ENCODE data around the gene CDC14B. TPM values are rescaled to one million over a fixed set of nuclear protein-coding genes. Genes with fewer than 3 reads are reported as not detected.

Gene CDC14B
- total RNA-seq, 1 experiment from 2014 or later: 28.4 TPM

DNA sequence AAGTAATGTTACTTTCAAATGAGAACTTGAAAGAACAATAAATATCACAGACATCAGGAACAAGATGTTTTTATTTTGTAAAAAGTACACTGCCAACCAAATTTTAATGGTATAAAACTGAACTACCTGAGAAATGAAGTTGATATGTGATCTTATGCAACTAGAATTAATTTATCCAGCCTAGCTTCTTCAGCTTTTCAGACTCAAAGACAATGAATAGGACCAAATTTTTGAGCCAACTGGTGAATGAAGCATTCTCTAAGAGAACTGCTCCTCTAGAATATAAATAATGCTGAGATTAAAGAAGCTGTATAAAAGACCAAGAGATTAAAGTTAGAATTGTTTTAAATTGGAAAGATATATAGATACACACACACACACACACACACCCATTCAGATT is 9.9 kb downstream of the CDC14B start:
- peaks cover 12% of the 10 kb centered on the region; the same call in 1 of the 2 replicates for H3K4me1 ChIP-seq (ENCODE audit: insufficient read depth, low read length)
- no peak overlapping the region for H3K27ac ChIP-seq (ENCODE audit: insufficient read length, low read depth, low read length)
- H3T11ph ChIP-seq (ENCODE audit: low read length): no peak overlapping the region
- peaks cover 11% of the 10 kb centered on the region for H3K79me1 ChIP-seq (ENCODE audit: insufficient read depth, low read depth, low read length, poor library complexity, severe bottlenecking)
- H3K4ac ChIP-seq (ENCODE audit: low read depth, low read length): no peak overlapping the region
- peaks cover 7% of the 10 kb centered on the region; the same call in 1 of the 2 replicates for H3K79me2 ChIP-seq (ENCODE audit: insufficient read depth, low read length)
- no peak overlapping the region for H2BK15ac ChIP-seq (ENCODE audit: low read depth, low read length)
- Mint-ChIP-seq H3K36me3 (ENCODE audit: insufficient read depth in 1 of 3, low read depth in 3 of 3) (peaks cover 0 to 1% (median 0%) of the 10 kb centered on the region in 3 experiments; a peak in 2 of 7 replicates), H3K4me3 (no peak overlapping the region), H3K27me3 (ENCODE audit: low read depth) (no peaks in the 10 kb centered on the region), H3K4me1 (peaks cover 20 to 25% of the 10 kb centered on the region in 2 experiments), H3K27ac (no peak overlapping the region), H3K9me3 (no peaks in the 10 kb centered on the region)
- no peak overlapping the region for H3K9ac ChIP-seq (ENCODE audit: extremely low read depth, insufficient read length, low read length)
- no peak overlapping the region for H4K8ac ChIP-seq (replicated peaks; ENCODE audit: insufficient read length, low read depth, low read length)
- H3K4me2 ChIP-seq (ENCODE audit: insufficient read depth, insufficient read length, low read length): no peak overlapping the region
- H2BK120ac ChIP-seq (ENCODE audit: low read depth, low read length, poor library complexity, severe bottlenecking): no peak overlapping the region
- H4K5ac ChIP-seq (ENCODE audit: insufficient read length, low read depth, low read length): no peak overlapping the region
- DNase-seq: no peak
- H2AFZ ChIP-seq (ENCODE audit: low read length): no peak overlapping the region
- H4K20me1 ChIP-seq (ENCODE audit: control insufficient read depth, insufficient read depth, insufficient read length): no peaks in the 10 kb centered on the region
- TF ChIP-seq, protein P1, sequence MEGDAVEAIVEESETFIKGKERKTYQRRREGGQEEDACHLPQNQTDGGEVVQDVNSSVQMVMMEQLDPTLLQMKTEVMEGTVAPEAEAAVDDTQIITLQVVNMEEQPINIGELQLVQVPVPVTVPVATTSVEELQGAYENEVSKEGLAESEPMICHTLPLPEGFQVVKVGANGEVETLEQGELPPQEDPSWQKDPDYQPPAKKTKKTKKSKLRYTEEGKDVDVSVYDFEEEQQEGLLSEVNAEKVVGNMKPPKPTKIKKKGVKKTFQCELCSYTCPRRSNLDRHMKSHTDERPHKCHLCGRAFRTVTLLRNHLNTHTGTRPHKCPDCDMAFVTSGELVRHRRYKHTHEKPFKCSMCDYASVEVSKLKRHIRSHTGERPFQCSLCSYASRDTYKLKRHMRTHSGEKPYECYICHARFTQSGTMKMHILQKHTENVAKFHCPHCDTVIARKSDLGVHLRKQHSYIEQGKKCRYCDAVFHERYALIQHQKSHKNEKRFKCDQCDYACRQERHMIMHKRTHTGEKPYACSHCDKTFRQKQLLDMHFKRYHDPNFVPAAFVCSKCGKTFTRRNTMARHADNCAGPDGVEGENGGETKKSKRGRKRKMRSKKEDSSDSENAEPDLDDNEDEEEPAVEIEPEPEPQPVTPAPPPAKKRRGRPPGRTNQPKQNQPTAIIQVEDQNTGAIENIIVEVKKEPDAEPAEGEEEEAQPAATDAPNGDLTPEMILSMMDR (conservative IDR thresholded peaks at IDR 0.05): no peak
- no peak overlapping the region for H2BK5ac ChIP-seq (ENCODE audit: insufficient read length, low read length)
- no peak overlapping the region for H2BK12ac ChIP-seq (ENCODE audit: insufficient read length, low read depth, low read length)
- H3K23me2 ChIP-seq (ENCODE audit: insufficient read length, low read depth, low read length, poor library complexity, severe bottlenecking): no peaks in the 10 kb centered on the region
- no peak overlapping the region for H3K23ac ChIP-seq (ENCODE audit: insufficient read length, low read depth, low read length)
- no peak overlapping the region for H3K56ac ChIP-seq (ENCODE audit: insufficient read length, low read depth, low read length)
- H2AK5ac ChIP-seq (ENCODE audit: insufficient read length, low read length): no peak overlapping the region
- no peak overlapping the region for H3K18ac ChIP-seq (ENCODE audit: insufficient read length, low read depth, low read length)
- H4K91ac ChIP-seq (ENCODE audit: insufficient read length, low read depth, low read length): no peak overlapping the region
- no peaks in the 10 kb centered on the region for H3K27me3 ChIP-seq (ENCODE audit: insufficient read depth, low read length)
- H3K9me3 ChIP-seq (ENCODE audit: control insufficient read depth, low read depth, low read length): no peaks in the 10 kb centered on the region
- no peak overlapping the region for H2BK20ac ChIP-seq (ENCODE audit: low read depth, low read length, poor library complexity, severe bottlenecking)
- H3K14ac ChIP-seq (ENCODE audit: insufficient read depth, low read length): no peak overlapping the region
